GM12878 (cell line): ENCODE measurements around the gene SLC22A23. TPM values are rescaled to one million over a fixed set of nuclear protein-coding genes. Genes with fewer than 3 reads are reported as not detected.

ENCODE experiments used
- ATAC-seq: fragments of 200-7000 bp; cut with Tn5 transposase; 3 replicates; pipeline ENCODE4 v1.9.1; 2020; ENCODE audit warnings: mild to moderate bottlenecking, moderate library complexity
- BruUV-seq: library from RNA; stranded (reverse); fragments of 400-500 nt; replicated peaks from 2 replicates; lab custom pipeline; 2021; lab: Mats Ljungman, UMichigan
- CTCF ChIA-PET: fragments of 300-600 bp; sonication (Branson Sonifier 250); formaldehyde crosslinking; extraction: SDS; loops from one replicate; lab custom pipeline; 2021; ENCODE audit warnings: inconsistent platforms; lab: Yijun Ruan, JAX
- POLR2A ChIA-PET: fragments of 350-600 bp; formaldehyde crosslinking; extraction: SDS; loops from one replicate; lab custom pipeline; 2021; ENCODE audit warnings: inconsistent platforms; lab: Charles Lee
- RAD21 ChIA-PET: fragments of 300-600 bp; sonication (Branson Sonifier 250); formaldehyde crosslinking; loops from one replicate; lab custom pipeline; 2023; ENCODE audit warnings: antibody characterized with exemption; ENCODE audit not compliant: unreplicated experiment; lab: Charles Lee
- SMC1A ChIA-PET: fragments of 300-600 bp; sonication (Branson Sonifier 250); formaldehyde crosslinking; loops from one replicate; lab custom pipeline; 2023; ENCODE audit not compliant: unreplicated experiment, uncharacterized antibody; lab: Charles Lee
- DNase-seq: peaks from one replicate; pipeline ENCODE4 v3.0.0-alpha.2; 2011; ENCODE audit warnings: low read depth, low spot score
- FAIRE-seq: peaks from 3 replicates; lab custom pipeline; 2011; peaks lifted over from hg19 to GRCh38; lab: Jason Lieb, UNC
- H2AFZ ChIP-seq: 2 replicates; pipeline ENCODE4 v1.6.0; 2011; ENCODE audit warnings: low read depth, low read length, control low read depth; ENCODE audit not compliant: control insufficient read depth
- H3K27ac ChIP-seq: 2 replicates; pipeline ENCODE4 v1.5.1; 2011; ENCODE audit warnings: control low read depth; ENCODE audit not compliant: control insufficient read depth, insufficient read depth
- H3K27me3 ChIP-seq, 2 experiments: replicated peaks in 1 of 2; 2 replicates each; pipeline versions ENCODE4 v1.6.0 to v1.6.1; 2011; ENCODE audit warnings: low read length in 1 of 2; ENCODE audit not compliant: control insufficient read depth in 2 of 2, insufficient read depth in 2 of 2
- H3K36me3 ChIP-seq, 2 experiments: 2 replicates each; pipeline ENCODE4 v1.5.1; 2011; ENCODE audit warnings: low read length in 1 of 2; ENCODE audit not compliant: control insufficient read depth in 2 of 2, insufficient read depth in 2 of 2
- H3K4me1 ChIP-seq: 2 replicates; pipeline ENCODE4 v1.6.1; 2011; ENCODE audit warnings: mild to moderate bottlenecking, low read length, moderate library complexity, mixed read lengths; ENCODE audit not compliant: control insufficient read depth, insufficient read depth
- H3K4me2 ChIP-seq: 2 replicates; pipeline ENCODE4 v1.6.0; 2011; ENCODE audit warnings: control low read depth; ENCODE audit not compliant: control insufficient read depth, insufficient read depth
- H3K4me3 ChIP-seq: fragments of 200-600 bp; sonication (generic); 2 replicates; pipeline ENCODE4 v1.5.1; 2016
- H3K79me2 ChIP-seq: 2 replicates; pipeline ENCODE4 v1.6.0; 2011; ENCODE audit warnings: low read length; ENCODE audit not compliant: control insufficient read depth, insufficient read depth
- H3K9ac ChIP-seq: 2 replicates; pipeline ENCODE4 v1.8.0; 2011; ENCODE audit warnings: low read length, control low read depth, mixed read lengths; ENCODE audit not compliant: control insufficient read depth, insufficient read depth
- H3K9me3 ChIP-seq: replicated peaks from 3 replicates; pipeline ENCODE4 v1.5.1; 2011; ENCODE audit warnings: mild to moderate bottlenecking, low read length; ENCODE audit not compliant: control insufficient read depth, insufficient read depth
- H4K20me1 ChIP-seq: 2 replicates; pipeline ENCODE4 v1.6.0; 2011; ENCODE audit not compliant: control insufficient read depth, insufficient read depth
- POU2F2 ChIP-seq: IDR thresholded peaks from 3 replicates; pipeline ENCODE4 v1.6.1; 2011; ENCODE audit warnings: low read depth, mild to moderate bottlenecking, low read length, borderline replicate concordance
- RBBP5 ChIP-seq: fragments of 200-600 bp; sonication (generic); conservative IDR thresholded peaks from 2 replicates; pipeline ENCODE4 v1.6.1; 2016
- SPI1 ChIP-seq: IDR thresholded peaks from 2 replicates; pipeline ENCODE4 v1.6.1; 2011; ENCODE audit warnings: low read depth, mild to moderate bottlenecking, low read length, moderate library complexity, borderline replicate concordance; ENCODE audit not compliant: insufficient read depth
- TBL1XR1 ChIP-seq: IDR thresholded peaks from 2 replicates; pipeline ENCODE4 v1.6.1; 2012; ENCODE audit warnings: low read depth, low read length, improper control_type of control experiment
- WGBS: methylation state at CpG from one replicate; pipeline ENCODE4 v1.1.6; 2016; ENCODE audit warnings: low lambda C conversion rate; ENCODE audit not compliant: insufficient replicate concordance, insufficient coverage; ENCODE audit errors: missing lambda C conversion rate; 5-methylcytosine and 5-hydroxymethylcytosine counted together
- in situ Hi-C: fragments of 300-500 bp; cut with MboI; formaldehyde crosslinking; loops from 9 replicates; pipeline ENCODE4 v1.14.3; 2018; ENCODE audit warnings: mixed read lengths
- intact Hi-C: fragments of 100-400 bp; cut with micrococcal nuclease; formaldehyde crosslinking; loops from one replicate; pipeline ENCODE4 v1.14.2; 2022; ENCODE audit not compliant: unreplicated experiment
- polyA plus RNA-seq, 11 experiments: library from polyadenylated mRNA; depleted of rRNA in 4 of 11; unstranded in 6 of 11; stranded (reverse) in 5 of 11; fragments of >200 nt; fragmentation: Nextera tagmentation in 4 of 11; fragmentation: Illumina TruSeq in 1 of 11; extraction: Ambion mirVana in 4 of 11; extraction: Trizol in 1 of 11; gene quantifications; 1 replicate in 1 of 11; 2 replicates in 10 of 11; pipeline versions ENCODE4 v1.2.1 to v1.2.3, GENCODE V29; 2011 to 2016; ENCODE audit warnings: inconsistent platforms in 2 of 11, missing spikeins in 2 of 11, low read depth in 1 of 11
- total RNA-seq, 4 experiments: library from RNA; depleted of rRNA in 3 of 4; stranded (reverse); fragments of >200 nt in 3 of 4; fragmentation: Illumina TruSeq in 1 of 4; extraction: Trizol in 1 of 4; gene quantifications; 2 replicates each; pipeline versions ENCODE4 v1.2.1 to v1.2.3, GENCODE V29; 2013 to 2021
- TF ChIP-seq, protein P1 (sequence below): fragments of 450-650 bp; formaldehyde crosslinking; IDR thresholded peaks from 2 replicates; pipeline ENCODE4 v1.4.0; 2020; ENCODE audit warnings: mild to moderate bottlenecking, moderate library complexity
- TF ChIP-seq, protein P2 (sequence below): fragments of 450-650 bp; IDR thresholded peaks from 2 replicates; pipeline ENCODE4 v1.6.1; 2016; ENCODE audit warnings: mild to moderate bottlenecking, moderate library complexity, borderline replicate concordance
- TF ChIP-seq, protein P3 (sequence below): fragments of 150-350 bp; IDR thresholded peaks from 2 replicates; pipeline ENCODE4 v1.6.1; 2014; ENCODE audit warnings: mild to moderate bottlenecking, low read depth, low read length
- TF ChIP-seq, protein P4 (sequence below): fragments of 450-650 bp; IDR thresholded peaks from 2 replicates; pipeline ENCODE4 v1.6.1; 2017; ENCODE audit warnings: mild to moderate bottlenecking, moderate library complexity

Gene SLC22A23
- total and polyA plus RNA-seq, 10 of the 15 experiments (the other 5 are each of a cell fraction or from before 2014, with no cell fraction given), result 0.20 to 2.4 (median 0.74) TPM

DNA sequence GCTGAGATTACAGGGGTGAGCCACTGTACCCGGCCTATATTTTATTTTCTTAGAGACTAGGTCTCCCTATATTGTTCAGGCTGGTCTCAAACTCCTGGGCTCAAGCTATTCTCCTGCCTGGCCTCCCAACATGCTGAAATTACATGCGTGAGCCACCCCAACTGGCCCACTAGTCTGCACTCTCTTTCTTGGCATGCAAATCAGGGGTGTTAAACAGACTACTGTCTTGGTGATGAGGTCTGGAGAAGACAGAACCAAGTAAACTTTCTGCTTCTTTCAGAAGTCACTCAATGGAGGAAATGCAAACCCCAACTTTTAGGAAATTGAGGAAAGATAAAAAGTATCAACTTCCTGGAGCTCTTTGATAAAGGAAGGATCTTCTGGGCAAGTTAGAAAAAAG lies 221.4 kb downstream of the SLC22A23 start:
- no peak for FAIRE-seq
- SMC1A ChIA-PET, result interaction anchor here (1.0 kb wide), 2 partner anchors 12 to 25 kb away, joined by 3 read pairs; no protein-coding TSS in a partner anchor
- H3K4me3 ChIP-seq, result no peak overlapping the region
- H3K4me2 ChIP-seq, result peak overlapping the region; percentile 35; the same call in 1 of the 2 replicates
- RAD21 ChIA-PET, result no interaction called here
- 23% methylated on average over 2 of the region's 2 CpGs for WGBS
- H2AFZ ChIP-seq, result no peak overlapping the region
- no peak overlapping the region for H3K9ac ChIP-seq
- BruUV-seq, result no TSS peak
- DNase-seq, result no peak
- in situ Hi-C loops (no loop called here), intact Hi-C loops (no loop called here)
- no peaks in the 10 kb centered on the region for H3K9me3 ChIP-seq
- no peaks in the 10 kb centered on the region for H4K20me1 ChIP-seq
- peak; percentile 62 for ATAC-seq
- POLR2A ChIA-PET, result interaction anchor here (0.6 kb wide), 1 partner anchor 1768 kb away, joined by 5 read pairs; no protein-coding TSS in a partner anchor
- peaks cover 42% of the 10 kb centered on the region for H3K4me1 ChIP-seq
- CTCF ChIA-PET, result interaction anchor here (0.8 to 3.7 kb wide), 4 partner anchors 15 to 25 kb away, joined by 3 to 21 read pairs (median 4); no protein-coding TSS in a partner anchor
- no peak overlapping the region for H3K27ac ChIP-seq
- no peaks in the 10 kb centered on the region for H3K36me3 ChIP-seq
- TF ChIP-seq TBL1XR1 (no peak), POU2F2 (0 out of 3 replicates have a peak, but pooled peaks have one; percentile 57), RBBP5 (no peak), SPI1 (no peak)
- TF ChIP-seq, protein P1, sequence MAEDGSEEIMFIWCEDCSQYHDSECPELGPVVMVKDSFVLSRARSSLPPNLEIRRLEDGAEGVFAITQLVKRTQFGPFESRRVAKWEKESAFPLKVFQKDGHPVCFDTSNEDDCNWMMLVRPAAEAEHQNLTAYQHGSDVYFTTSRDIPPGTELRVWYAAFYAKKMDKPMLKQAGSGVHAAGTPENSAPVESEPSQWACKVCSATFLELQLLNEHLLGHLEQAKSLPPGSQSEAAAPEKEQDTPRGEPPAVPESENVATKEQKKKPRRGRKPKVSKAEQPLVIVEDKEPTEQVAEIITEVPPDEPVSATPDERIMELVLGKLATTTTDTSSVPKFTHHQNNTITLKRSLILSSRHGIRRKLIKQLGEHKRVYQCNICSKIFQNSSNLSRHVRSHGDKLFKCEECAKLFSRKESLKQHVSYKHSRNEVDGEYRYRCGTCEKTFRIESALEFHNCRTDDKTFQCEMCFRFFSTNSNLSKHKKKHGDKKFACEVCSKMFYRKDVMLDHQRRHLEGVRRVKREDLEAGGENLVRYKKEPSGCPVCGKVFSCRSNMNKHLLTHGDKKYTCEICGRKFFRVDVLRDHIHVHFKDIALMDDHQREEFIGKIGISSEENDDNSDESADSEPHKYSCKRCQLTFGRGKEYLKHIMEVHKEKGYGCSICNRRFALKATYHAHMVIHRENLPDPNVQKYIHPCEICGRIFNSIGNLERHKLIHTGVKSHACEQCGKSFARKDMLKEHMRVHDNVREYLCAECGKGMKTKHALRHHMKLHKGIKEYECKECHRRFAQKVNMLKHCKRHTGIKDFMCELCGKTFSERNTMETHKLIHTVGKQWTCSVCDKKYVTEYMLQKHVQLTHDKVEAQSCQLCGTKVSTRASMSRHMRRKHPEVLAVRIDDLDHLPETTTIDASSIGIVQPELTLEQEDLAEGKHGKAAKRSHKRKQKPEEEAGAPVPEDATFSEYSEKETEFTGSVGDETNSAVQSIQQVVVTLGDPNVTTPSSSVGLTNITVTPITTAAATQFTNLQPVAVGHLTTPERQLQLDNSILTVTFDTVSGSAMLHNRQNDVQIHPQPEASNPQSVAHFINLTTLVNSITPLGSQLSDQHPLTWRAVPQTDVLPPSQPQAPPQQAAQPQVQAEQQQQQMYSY (CRISPR knock-in tag), result no peak
- TF ChIP-seq, protein P2, sequence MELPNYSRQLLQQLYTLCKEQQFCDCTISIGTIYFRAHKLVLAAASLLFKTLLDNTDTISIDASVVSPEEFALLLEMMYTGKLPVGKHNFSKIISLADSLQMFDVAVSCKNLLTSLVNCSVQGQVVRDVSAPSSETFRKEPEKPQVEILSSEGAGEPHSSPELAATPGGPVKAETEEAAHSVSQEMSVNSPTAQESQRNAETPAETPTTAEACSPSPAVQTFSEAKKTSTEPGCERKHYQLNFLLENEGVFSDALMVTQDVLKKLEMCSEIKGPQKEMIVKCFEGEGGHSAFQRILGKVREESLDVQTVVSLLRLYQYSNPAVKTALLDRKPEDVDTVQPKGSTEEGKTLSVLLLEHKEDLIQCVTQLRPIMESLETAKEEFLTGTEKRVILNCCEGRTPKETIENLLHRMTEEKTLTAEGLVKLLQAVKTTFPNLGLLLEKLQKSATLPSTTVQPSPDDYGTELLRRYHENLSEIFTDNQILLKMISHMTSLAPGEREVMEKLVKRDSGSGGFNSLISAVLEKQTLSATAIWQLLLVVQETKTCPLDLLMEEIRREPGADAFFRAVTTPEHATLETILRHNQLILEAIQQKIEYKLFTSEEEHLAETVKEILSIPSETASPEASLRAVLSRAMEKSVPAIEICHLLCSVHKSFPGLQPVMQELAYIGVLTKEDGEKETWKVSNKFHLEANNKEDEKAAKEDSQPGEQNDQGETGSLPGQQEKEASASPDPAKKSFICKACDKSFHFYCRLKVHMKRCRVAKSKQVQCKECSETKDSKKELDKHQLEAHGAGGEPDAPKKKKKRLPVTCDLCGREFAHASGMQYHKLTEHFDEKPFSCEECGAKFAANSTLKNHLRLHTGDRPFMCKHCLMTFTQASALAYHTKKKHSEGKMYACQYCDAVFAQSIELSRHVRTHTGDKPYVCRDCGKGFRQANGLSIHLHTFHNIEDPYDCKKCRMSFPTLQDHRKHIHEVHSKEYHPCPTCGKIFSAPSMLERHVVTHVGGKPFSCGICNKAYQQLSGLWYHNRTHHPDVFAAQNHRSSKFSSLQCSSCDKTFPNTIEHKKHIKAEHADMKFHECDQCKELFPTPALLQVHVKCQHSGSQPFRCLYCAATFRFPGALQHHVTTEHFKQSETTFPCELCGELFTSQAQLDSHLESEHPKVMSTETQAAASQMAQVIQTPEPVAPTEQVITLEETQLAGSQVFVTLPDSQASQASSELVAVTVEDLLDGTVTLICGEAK, result no peak
- TF ChIP-seq, protein P3, sequence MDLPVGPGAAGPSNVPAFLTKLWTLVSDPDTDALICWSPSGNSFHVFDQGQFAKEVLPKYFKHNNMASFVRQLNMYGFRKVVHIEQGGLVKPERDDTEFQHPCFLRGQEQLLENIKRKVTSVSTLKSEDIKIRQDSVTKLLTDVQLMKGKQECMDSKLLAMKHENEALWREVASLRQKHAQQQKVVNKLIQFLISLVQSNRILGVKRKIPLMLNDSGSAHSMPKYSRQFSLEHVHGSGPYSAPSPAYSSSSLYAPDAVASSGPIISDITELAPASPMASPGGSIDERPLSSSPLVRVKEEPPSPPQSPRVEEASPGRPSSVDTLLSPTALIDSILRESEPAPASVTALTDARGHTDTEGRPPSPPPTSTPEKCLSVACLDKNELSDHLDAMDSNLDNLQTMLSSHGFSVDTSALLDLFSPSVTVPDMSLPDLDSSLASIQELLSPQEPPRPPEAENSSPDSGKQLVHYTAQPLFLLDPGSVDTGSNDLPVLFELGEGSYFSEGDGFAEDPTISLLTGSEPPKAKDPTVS, result no peak
- TF ChIP-seq, protein P4, sequence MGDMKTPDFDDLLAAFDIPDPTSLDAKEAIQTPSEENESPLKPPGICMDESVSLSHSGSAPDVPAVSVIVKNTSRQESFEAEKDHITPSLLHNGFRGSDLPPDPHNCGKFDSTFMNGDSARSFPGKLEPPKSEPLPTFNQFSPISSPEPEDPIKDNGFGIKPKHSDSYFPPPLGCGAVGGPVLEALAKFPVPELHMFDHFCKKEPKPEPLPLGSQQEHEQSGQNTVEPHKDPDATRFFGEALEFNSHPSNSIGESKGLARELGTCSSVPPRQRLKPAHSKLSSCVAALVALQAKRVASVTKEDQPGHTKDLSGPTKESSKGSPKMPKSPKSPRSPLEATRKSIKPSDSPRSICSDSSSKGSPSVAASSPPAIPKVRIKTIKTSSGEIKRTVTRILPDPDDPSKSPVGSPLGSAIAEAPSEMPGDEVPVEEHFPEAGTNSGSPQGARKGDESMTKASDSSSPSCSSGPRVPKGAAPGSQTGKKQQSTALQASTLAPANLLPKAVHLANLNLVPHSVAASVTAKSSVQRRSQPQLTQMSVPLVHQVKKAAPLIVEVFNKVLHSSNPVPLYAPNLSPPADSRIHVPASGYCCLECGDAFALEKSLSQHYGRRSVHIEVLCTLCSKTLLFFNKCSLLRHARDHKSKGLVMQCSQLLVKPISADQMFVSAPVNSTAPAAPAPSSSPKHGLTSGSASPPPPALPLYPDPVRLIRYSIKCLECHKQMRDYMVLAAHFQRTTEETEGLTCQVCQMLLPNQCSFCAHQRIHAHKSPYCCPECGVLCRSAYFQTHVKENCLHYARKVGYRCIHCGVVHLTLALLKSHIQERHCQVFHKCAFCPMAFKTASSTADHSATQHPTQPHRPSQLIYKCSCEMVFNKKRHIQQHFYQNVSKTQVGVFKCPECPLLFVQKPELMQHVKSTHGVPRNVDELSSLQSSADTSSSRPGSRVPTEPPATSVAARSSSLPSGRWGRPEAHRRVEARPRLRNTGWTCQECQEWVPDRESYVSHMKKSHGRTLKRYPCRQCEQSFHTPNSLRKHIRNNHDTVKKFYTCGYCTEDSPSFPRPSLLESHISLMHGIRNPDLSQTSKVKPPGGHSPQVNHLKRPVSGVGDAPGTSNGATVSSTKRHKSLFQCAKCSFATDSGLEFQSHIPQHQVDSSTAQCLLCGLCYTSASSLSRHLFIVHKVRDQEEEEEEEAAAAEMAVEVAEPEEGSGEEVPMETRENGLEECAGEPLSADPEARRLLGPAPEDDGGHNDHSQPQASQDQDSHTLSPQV, result no peak
- peaks cover 10% of the 10 kb centered on the region in 2 experiments for H3K27me3 ChIP-seq
- no peaks in the 10 kb centered on the region for H3K79me2 ChIP-seq
